Trophoblast cell (in vitro differentiated cells and primary cell): ENCODE data around the gene EPB41L1.

Source experiments
- DNase-seq, 2 donors: peaks; one replicate each; pipeline ENCODE4 v3.0.0-alpha.2; 2016
- H2AFZ ChIP-seq: 2 replicates; pipeline ENCODE4 v1.6.1; 2013; ENCODE audit warnings: low read length, moderate library complexity, mild to moderate bottlenecking; ENCODE audit not compliant: insufficient read depth, poor library complexity
- H2AK5ac ChIP-seq: 2 replicates; pipeline ENCODE4 v1.6.1; 2013; ENCODE audit warnings: mild to moderate bottlenecking, low read length
- H2BK120ac ChIP-seq: 2 replicates; pipeline ENCODE4 v1.6.1; 2013; ENCODE audit warnings: low read length, mild to moderate bottlenecking, moderate library complexity; ENCODE audit not compliant: insufficient read depth, poor library complexity
- H2BK12ac ChIP-seq: 2 replicates; pipeline ENCODE4 v1.6.1; 2013; ENCODE audit warnings: mild to moderate bottlenecking, low read length, moderate library complexity
- H2BK5ac ChIP-seq: 2 replicates; pipeline ENCODE4 v1.6.1; 2013; ENCODE audit warnings: low read length, low read depth, moderate library complexity, mild to moderate bottlenecking; ENCODE audit not compliant: poor library complexity
- H3K14ac ChIP-seq: 2 replicates; pipeline ENCODE4 v1.6.1; 2013; ENCODE audit warnings: mild to moderate bottlenecking, low read length
- H3K18ac ChIP-seq: 2 replicates; pipeline ENCODE4 v1.6.1; 2013; ENCODE audit warnings: mild to moderate bottlenecking, low read length
- H3K23ac ChIP-seq: 2 replicates; pipeline ENCODE4 v1.6.1; 2013; ENCODE audit warnings: low read length
- H3K27ac ChIP-seq: 2 replicates; pipeline ENCODE4 v1.5.1; 2013; ENCODE audit warnings: low read depth, mild to moderate bottlenecking, inconsistent platforms, low read length, moderate library complexity
- H3K27me3 ChIP-seq: 2 replicates; pipeline ENCODE4 v1.6.1; 2013; ENCODE audit warnings: inconsistent platforms, mild to moderate bottlenecking, low read length, moderate library complexity; ENCODE audit not compliant: insufficient read depth
- H3K36me3 ChIP-seq, 2 experiments: 1 replicate in 1 of 2; 2 replicates in 1 of 2; pipeline ENCODE4 v1.6.1; 2013; ENCODE audit warnings: low read length in 2 of 2, mild to moderate bottlenecking in 2 of 2, moderate library complexity in 1 of 2; ENCODE audit not compliant: insufficient read depth in 2 of 2, control insufficient read depth in 1 of 2
- H3K4ac ChIP-seq: 2 replicates; pipeline ENCODE4 v1.6.1; 2013; ENCODE audit warnings: low read depth, mild to moderate bottlenecking, low read length, moderate library complexity
- H3K4me1 ChIP-seq, 2 experiments: 1 replicate in 1 of 2; 2 replicates in 1 of 2; pipeline ENCODE4 v1.6.1; 2013; ENCODE audit warnings: low read length in 2 of 2, mild to moderate bottlenecking in 2 of 2, moderate library complexity in 1 of 2; ENCODE audit not compliant: insufficient read depth in 2 of 2, control insufficient read depth in 1 of 2
- H3K4me2 ChIP-seq: 2 replicates; pipeline ENCODE4 v1.6.1; 2013; ENCODE audit warnings: inconsistent platforms, mild to moderate bottlenecking, low read length, moderate library complexity
- H3K4me3 ChIP-seq: 2 replicates; pipeline ENCODE4 v1.5.1; 2013; ENCODE audit warnings: mild to moderate bottlenecking, low read depth, low read length, inconsistent platforms
- H3K79me1 ChIP-seq: one replicate; pipeline ENCODE4 v1.6.1; 2013; ENCODE audit warnings: low read length
- H3K79me2 ChIP-seq: 2 replicates; pipeline ENCODE4 v1.6.1; 2013; ENCODE audit warnings: low read length, mild to moderate bottlenecking; ENCODE audit not compliant: control insufficient read depth, insufficient read depth, poor library complexity
- H3K9ac ChIP-seq: 2 replicates; pipeline ENCODE4 v1.6.1; 2013; ENCODE audit warnings: mild to moderate bottlenecking, low read length
- H3K9me3 ChIP-seq: 2 replicates; pipeline ENCODE4 v1.6.1; 2013; ENCODE audit warnings: low read depth, mild to moderate bottlenecking, control low read depth, inconsistent platforms, low read length; ENCODE audit not compliant: insufficient read depth
- H4K12ac ChIP-seq: 2 replicates; pipeline ENCODE4 v1.6.1; 2013; ENCODE audit warnings: low read depth, mild to moderate bottlenecking, low read length, moderate library complexity
- H4K8ac ChIP-seq: 2 replicates; pipeline ENCODE4 v1.6.1; 2013; ENCODE audit warnings: low read depth, mild to moderate bottlenecking, low read length, moderate library complexity
- H4K91ac ChIP-seq: one replicate; pipeline ENCODE4 v1.6.1; 2013; ENCODE audit warnings: low read depth, mild to moderate bottlenecking, low read length, moderate library complexity
- WGBS: extraction: QIAGEN DNeasy Blood & Tissue Kit; methylation state at CpG from one replicate; pipeline ENCODE4 v1.1.7; 2013; ENCODE audit warnings: missing lambda C conversion rate; ENCODE audit not compliant: insufficient read length, insufficient coverage; ENCODE audit errors: extremely low coverage; 5-methylcytosine and 5-hydroxymethylcytosine counted together

The EPB41L1 gene

GRCh38 chr20:36145877-36146707 lies 8.4 kb upstream of the EPB41L1 start:
- Histone ChIP-seq H2BK120ac (no peak overlapping the region), H3K9ac (no peak overlapping the region), H3K36me3 (no peaks in the 10 kb centered on the region), H4K12ac (no peak overlapping the region), H3K14ac (no peak overlapping the region), H2AFZ (no peak overlapping the region), H3K9me3 (no peaks in the 10 kb centered on the region), H3K4me1 (no peaks in the 10 kb centered on the region), H4K8ac (no peak overlapping the region), H3K79me1 (no peaks in the 10 kb centered on the region), H2BK5ac (no peak overlapping the region), H2BK12ac (no peak overlapping the region), H3K4me3 (no peak overlapping the region), H3K4ac (no peak overlapping the region), H3K27me3 (no peaks in the 10 kb centered on the region), H3K4me2 (no peak overlapping the region), H4K91ac (no peak overlapping the region), H3K79me2 (no peaks in the 10 kb centered on the region), H3K27ac (no peak overlapping the region), H3K18ac (no peak overlapping the region), H2AK5ac (no peak overlapping the region), H3K23ac (no peak overlapping the region)
- DNase-seq = no peak
- WGBS = no CpG with 5 or more reads among the region's 12 CpGs

- H3K14ac ChIP-seq = no peak overlapping the region
- H3K79me1 ChIP-seq = no peaks in the 10 kb centered on the region
- no peaks in the 10 kb centered on the region for H3K36me3 ChIP-seq
- no peaks in the 10 kb centered on the region for H3K79me2 ChIP-seq
- no peak overlapping the region for H2BK120ac ChIP-seq
- H4K12ac ChIP-seq = no peak overlapping the region
- H4K8ac ChIP-seq = no peak overlapping the region
- H3K4me2 ChIP-seq = no peak overlapping the region
- H3K4ac ChIP-seq = no peak overlapping the region
- H3K27ac ChIP-seq = no peak overlapping the region
- H3K27me3 ChIP-seq = no peaks in the 10 kb centered on the region
- no peak overlapping the region for H4K91ac ChIP-seq
- no peaks in the 10 kb centered on the region for H3K4me1 ChIP-seq
- WGBS = no CpG with 5 or more reads among the region's 3 CpGs
- DNase-seq = no peak
- no peak overlapping the region for H2BK12ac ChIP-seq
- no peaks in the 10 kb centered on the region for H3K9me3 ChIP-seq
- no peak overlapping the region for H3K23ac ChIP-seq
- no peak overlapping the region for H2AK5ac ChIP-seq
- no peak overlapping the region for H2AFZ ChIP-seq
- H3K4me3 ChIP-seq = no peak overlapping the region
- no peak overlapping the region for H2BK5ac ChIP-seq
- no peak overlapping the region for H3K9ac ChIP-seq
- no peak overlapping the region for H3K18ac ChIP-seq
These were observed 6.8 kb upstream of the EPB41L1 start for GRCh38 chr20:36147690-36148089.

- H3K27ac ChIP-seq = no peak overlapping the region
- no peak overlapping the region for H2AK5ac ChIP-seq
- H3K79me1 ChIP-seq = no peaks in the 10 kb centered on the region
- H2BK12ac ChIP-seq = no peak overlapping the region
- no peak overlapping the region for H2BK5ac ChIP-seq
- H3K23ac ChIP-seq = no peak overlapping the region
- H3K79me2 ChIP-seq = no peaks in the 10 kb centered on the region
- WGBS = no CpG with 5 or more reads among the region's 2 CpGs
- H3K9ac ChIP-seq = no peak overlapping the region
- no peak overlapping the region for H2AFZ ChIP-seq
- H2BK120ac ChIP-seq = no peak overlapping the region
- H3K9me3 ChIP-seq = no peaks in the 10 kb centered on the region
- peaks cover 0 to 1% of the 10 kb centered on the region in 2 experiments for H3K4me1 ChIP-seq
- no peak overlapping the region for H3K4ac ChIP-seq
- no peak overlapping the region for H4K8ac ChIP-seq
- H3K4me2 ChIP-seq = no peak overlapping the region
- no peak overlapping the region for H4K12ac ChIP-seq
- no peaks in the 10 kb centered on the region for H3K27me3 ChIP-seq
- H3K18ac ChIP-seq = no peak overlapping the region
- H3K4me3 ChIP-seq = no peak overlapping the region
- DNase-seq = peak; percentile 12 to 48
- no peak overlapping the region for H4K91ac ChIP-seq
- H3K14ac ChIP-seq = no peak overlapping the region
- H3K36me3 ChIP-seq = no peaks in the 10 kb centered on the region
These were observed 6.1 kb upstream of the EPB41L1 start for GRCh38 chr20:36148439-36148838.

GRCh38 chr20:36149012-36149411 lies 5.5 kb upstream of the EPB41L1 start:
- H4K12ac ChIP-seq = no peak overlapping the region
- no peak overlapping the region for H3K9ac ChIP-seq
- H2AK5ac ChIP-seq = no peak overlapping the region
- no peaks in the 10 kb centered on the region for H3K27me3 ChIP-seq
- no peak overlapping the region for H3K27ac ChIP-seq
- no peaks in the 10 kb centered on the region for H3K79me1 ChIP-seq
- no peaks in the 10 kb centered on the region for H3K9me3 ChIP-seq
- H3K4me1 ChIP-seq = peaks cover 1 to 6% of the 10 kb centered on the region in 2 experiments
- WGBS = no CpG with 5 or more reads among the region's 3 CpGs
- H4K91ac ChIP-seq = no peak overlapping the region
- no peak overlapping the region for H3K14ac ChIP-seq
- no peak overlapping the region for H3K4me3 ChIP-seq
- H3K36me3 ChIP-seq = no peaks in the 10 kb centered on the region
- H3K79me2 ChIP-seq = no peaks in the 10 kb centered on the region
- no peak overlapping the region for H2BK5ac ChIP-seq
- no peak overlapping the region for H3K4me2 ChIP-seq
- no peak overlapping the region for H4K8ac ChIP-seq
- no peak overlapping the region for H2AFZ ChIP-seq
- no peak overlapping the region for H2BK12ac ChIP-seq
- no peak for DNase-seq
- no peak overlapping the region for H3K18ac ChIP-seq
- no peak overlapping the region for H3K4ac ChIP-seq
- H2BK120ac ChIP-seq = no peak overlapping the region
- no peak overlapping the region for H3K23ac ChIP-seq
